GM12874 (cell line): ENCODE data around the gene ATP6V1G1.

ENCODE experiments used
- CTCF ChIP-seq: IDR thresholded peaks from 2 replicates; pipeline ENCODE4 v1.5.1; 2011; ENCODE audit warnings: low read depth, mild to moderate bottlenecking, control low read depth, low read length, moderate library complexity; ENCODE audit not compliant: insufficient read depth

ATP6V1G1 gene

DNA sequence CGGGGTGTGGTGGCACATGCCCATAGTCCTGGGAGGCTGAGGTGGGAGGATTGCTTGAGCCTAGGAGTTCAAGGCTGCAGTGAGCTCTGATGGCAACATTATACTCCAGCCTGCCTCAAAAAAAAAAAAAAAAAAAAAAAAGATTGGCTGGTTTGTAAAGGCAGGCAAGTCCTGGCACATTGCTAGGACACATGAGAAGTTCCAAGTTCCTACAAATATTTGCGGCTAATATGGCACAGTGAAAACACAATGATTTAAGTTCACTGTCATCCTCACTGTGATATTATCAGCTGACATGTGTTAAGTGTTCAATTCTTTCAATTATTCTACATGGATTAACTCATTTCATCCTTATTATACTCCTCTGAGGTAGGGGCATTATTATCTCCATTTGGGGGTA, 43.6 kb downstream of the ATP6V1G1 start:
- no peak for TF ChIP-seq CTCF

GRCh38 chr9:114633438-114634089, 46.0 kb downstream of the ATP6V1G1 start:
- no peak for TF ChIP-seq CTCF

DNA sequence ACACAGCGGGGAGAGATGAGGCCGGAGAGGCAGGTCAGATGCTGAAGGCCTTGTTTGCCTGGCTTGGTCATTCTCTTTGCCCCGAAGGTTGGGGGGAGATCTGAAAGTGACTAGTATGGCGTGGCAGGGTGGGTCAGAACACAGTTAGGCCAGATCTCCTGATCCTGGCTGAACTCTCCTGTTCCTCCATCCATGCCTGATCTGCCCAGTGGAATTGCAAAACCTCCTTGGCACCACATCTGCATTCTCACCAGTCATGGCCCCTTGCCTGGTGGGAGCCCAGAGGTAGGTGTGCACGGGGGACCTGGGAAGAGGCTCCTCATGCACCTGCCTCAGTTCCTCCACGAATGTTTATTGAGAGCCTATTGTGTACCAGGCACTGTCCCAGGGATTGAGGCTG, 46.8 kb downstream of the ATP6V1G1 start:
- no peak for TF ChIP-seq CTCF

- TF ChIP-seq CTCF: no peak
Observed at GRCh38 chr9:114638404-114638803, 50.8 kb downstream of the ATP6V1G1 start.

DNA sequence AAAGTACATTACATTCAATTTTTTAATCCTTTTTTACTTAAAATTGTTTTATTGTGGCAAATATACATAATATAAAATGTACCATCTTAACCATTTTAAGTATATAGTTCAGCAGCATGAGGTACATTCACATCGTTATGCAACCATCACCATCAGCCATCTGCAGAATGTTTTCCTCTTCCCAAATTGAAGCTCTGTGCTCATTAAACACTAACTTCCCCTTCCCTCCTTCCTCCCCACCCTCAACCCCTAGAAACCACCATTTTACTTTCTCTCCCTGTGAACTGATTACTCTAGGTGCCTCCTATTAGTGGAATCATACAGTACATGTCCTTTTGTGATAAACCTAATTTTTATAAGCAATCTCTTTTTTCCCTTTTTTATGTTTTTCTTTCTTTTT, 54.4 kb downstream of the ATP6V1G1 start:
- TF ChIP-seq CTCF: no peak

DNA sequence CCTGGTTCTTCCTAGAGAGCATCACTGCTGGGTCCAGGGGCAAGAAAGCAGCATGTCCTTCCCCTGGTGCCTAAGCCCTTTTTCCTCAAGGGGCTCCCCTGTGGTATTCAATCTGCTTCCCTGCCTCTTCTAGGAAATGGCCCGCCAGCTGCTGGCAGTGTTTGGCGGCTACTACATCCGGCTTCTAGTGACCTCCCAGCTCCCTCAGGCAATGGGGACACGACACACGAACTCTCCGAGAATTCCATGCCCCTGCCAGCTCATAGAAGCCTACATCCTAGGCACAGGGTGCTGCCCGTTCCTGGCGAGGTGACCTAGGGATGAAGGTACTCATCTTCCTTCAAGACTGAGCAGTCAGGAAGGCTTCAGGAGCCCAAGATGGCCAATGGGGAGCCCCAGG, 55.4 kb downstream of the ATP6V1G1 start:
- TF ChIP-seq CTCF: no peak

- no peak for TF ChIP-seq CTCF
Observed at GRCh38 chr9:114643896-114644295, 56.3 kb downstream of the ATP6V1G1 start.
